ENCODE results near the gene C1orf174.

GRCh38 chr1:3850857-3851256 is 49.2 kb downstream of the C1orf174 start:
- TF ChIP-seq PATZ1 (CRISPR knock-in tag; IDR thresholded peaks at IDR 0.05; ENCODE audit: borderline replicate concordance): no peak
- TF ChIP-seq ISL1 (CRISPR knock-in tag; IDR thresholded peaks at IDR 0.05): no peak
- TF ChIP-seq RARB (CRISPR knock-in tag; IDR thresholded peaks at IDR 0.05): no peak
- TF ChIP-seq ZNF8 (CRISPR knock-in tag; IDR thresholded peaks at IDR 0.05): no peak
- no peak for TF ChIP-seq PPARA (CRISPR knock-in tag; IDR thresholded peaks at IDR 0.05; ENCODE audit: borderline replicate concordance)
